ENCODE results near the gene NPR1.

NPR1 gene

GRCh38 chr1:153630384-153630783 lies 48.1 kb upstream of the NPR1 start:
- Histone ChIP-seq H3K4me1 (ENCODE audit: control insufficient read depth, low read length) (peaks cover 44% of the 10 kb centered on the region), H3K36me3 (ENCODE audit: control insufficient read depth, low read length) (peaks cover 6% of the 10 kb centered on the region), H4K20me1 (ENCODE audit: control insufficient read depth, insufficient read depth, low read depth, low read length) (no peaks in the 10 kb centered on the region), H3K4me3 (ENCODE audit: low read length) (no peak overlapping the region), H3F3A (ENCODE audit: control insufficient read depth, insufficient read depth) (peaks cover 3% of the 10 kb centered on the region; the same call in 1 of the 2 replicates), H3K79me2 (ENCODE audit: control insufficient read depth, low read length) (peaks cover 24% of the 10 kb centered on the region), H3K9me3 (ENCODE audit: control insufficient read depth, insufficient read depth, low read length) (no peaks in the 10 kb centered on the region), H3K27ac (ENCODE audit: low read depth, low read length) (no peak overlapping the region), H3K9me2 (replicated peaks; ENCODE audit: control insufficient read depth, low read length) (no peaks in the 10 kb centered on the region), H3K27me3 (ENCODE audit: control insufficient read depth, low read length) (no peaks in the 10 kb centered on the region), H3K4me2 (ENCODE audit: low read length) (no peak overlapping the region)
- TF ChIP-seq CTCF (IDR thresholded peaks at IDR 0.05; ENCODE audit: low read depth, low read length, poor library complexity, severe bottlenecking) (no peak), EZH2phosphoT487 (IDR thresholded peaks at IDR 0.05; ENCODE audit: borderline replicate concordance, low read length) (no peak)

- Histone ChIP-seq H3K27ac (ENCODE audit: low read depth, low read length) (no peak overlapping the region), H3K79me2 (ENCODE audit: control insufficient read depth, low read length) (peaks cover 31% of the 10 kb centered on the region), H3K9me2 (replicated peaks; ENCODE audit: control insufficient read depth, low read length) (no peaks in the 10 kb centered on the region), H3K4me2 (ENCODE audit: low read length) (no peak overlapping the region), H4K20me1 (ENCODE audit: control insufficient read depth, insufficient read depth, low read depth, low read length) (no peaks in the 10 kb centered on the region), H3F3A (ENCODE audit: control insufficient read depth, insufficient read depth) (peaks cover 3% of the 10 kb centered on the region; the same call in 1 of the 2 replicates), H3K9me3 (ENCODE audit: control insufficient read depth, insufficient read depth, low read length) (no peaks in the 10 kb centered on the region), H3K36me3 (ENCODE audit: control insufficient read depth, low read length) (peaks cover 15% of the 10 kb centered on the region), H3K4me1 (ENCODE audit: control insufficient read depth, low read length) (peaks cover 41% of the 10 kb centered on the region), H3K27me3 (ENCODE audit: control insufficient read depth, low read length) (no peaks in the 10 kb centered on the region), H3K4me3 (ENCODE audit: low read length) (no peak overlapping the region)
- TF ChIP-seq CTCF (IDR thresholded peaks at IDR 0.05; ENCODE audit: low read depth, low read length, poor library complexity, severe bottlenecking) (no peak), EZH2phosphoT487 (IDR thresholded peaks at IDR 0.05; ENCODE audit: borderline replicate concordance, low read length) (no peak)
These were observed 47.2 kb upstream of the NPR1 start for GRCh38 chr1:153631047-153632022.

- Histone ChIP-seq H3K36me3 (ENCODE audit: control insufficient read depth, low read length) (peaks cover 34% of the 10 kb centered on the region), H3K27ac (ENCODE audit: low read depth, low read length) (no peak overlapping the region), H3K9me2 (replicated peaks; ENCODE audit: control insufficient read depth, low read length) (no peaks in the 10 kb centered on the region), H3K79me2 (ENCODE audit: control insufficient read depth, low read length) (peaks cover 41% of the 10 kb centered on the region), H3K4me1 (ENCODE audit: control insufficient read depth, low read length) (peaks cover 22% of the 10 kb centered on the region), H3K4me2 (ENCODE audit: low read length) (peak overlapping the region; percentile 66), H3F3A (ENCODE audit: control insufficient read depth, insufficient read depth) (peaks cover 3% of the 10 kb centered on the region; the same call in 1 of the 2 replicates), H3K27me3 (ENCODE audit: control insufficient read depth, low read length) (no peaks in the 10 kb centered on the region), H3K9me3 (ENCODE audit: control insufficient read depth, insufficient read depth, low read length) (no peaks in the 10 kb centered on the region), H4K20me1 (ENCODE audit: control insufficient read depth, insufficient read depth, low read depth, low read length) (no peaks in the 10 kb centered on the region), H3K4me3 (ENCODE audit: low read length) (peak overlapping the region; percentile 88)
- TF ChIP-seq CTCF (IDR thresholded peaks at IDR 0.05; ENCODE audit: low read depth, low read length, poor library complexity, severe bottlenecking): no peak
- no peak for TF ChIP-seq EZH2phosphoT487 (IDR thresholded peaks at IDR 0.05; ENCODE audit: borderline replicate concordance, low read length)
These were observed 45.2 kb upstream of the NPR1 start for GRCh38 chr1:153633161-153633753.
